NCI-H2196 treated with DMSO at 0.1 percent for 48 hours (cell line): ENCODE measurements around the gene ADGRG1.

Experiments
- DNase-seq: peaks from one replicate; lab custom pipeline; 2025; ENCODE audit not compliant: unreplicated experiment; lab: John Stamatoyannopoulos, UW

Gene ADGRG1

DNA sequence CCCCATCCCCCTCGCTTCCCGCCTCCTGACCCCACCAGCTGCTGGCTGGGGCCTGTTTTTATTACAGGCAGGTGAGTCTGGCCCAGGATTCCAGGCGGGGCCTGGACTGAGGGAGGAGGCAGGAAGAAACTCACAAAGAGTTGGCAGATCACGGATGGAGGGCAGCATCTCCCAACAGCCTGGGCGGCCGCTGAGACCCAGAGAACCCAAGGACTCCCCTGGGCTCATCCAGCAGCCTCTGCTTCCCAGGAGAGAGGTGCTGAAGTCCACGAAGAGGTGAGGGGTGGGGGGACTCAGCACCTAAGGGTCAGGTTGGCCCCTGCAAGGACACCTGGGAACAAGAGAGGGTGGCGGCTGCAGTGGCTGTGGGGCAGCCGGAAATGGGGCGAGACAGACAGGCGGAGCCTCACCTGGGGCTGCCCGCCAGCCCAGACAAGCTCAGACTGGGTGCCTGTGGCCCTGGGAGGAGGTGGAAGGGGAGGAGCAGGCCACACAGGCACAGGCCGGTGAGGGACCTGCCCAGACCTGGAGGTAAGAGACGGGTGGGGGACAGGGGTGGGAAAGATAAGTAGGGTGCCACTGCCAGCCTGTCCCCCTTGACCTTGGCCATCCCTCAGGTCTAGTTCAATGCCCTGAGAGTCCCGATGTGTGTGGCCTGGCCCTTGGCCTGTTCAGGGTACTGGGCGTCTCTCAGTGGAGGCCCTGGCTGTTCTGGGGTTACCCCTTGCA, 8.7 kb upstream of the ADGRG1 start:
- peak; percentile 67 for DNase-seq

DNA sequence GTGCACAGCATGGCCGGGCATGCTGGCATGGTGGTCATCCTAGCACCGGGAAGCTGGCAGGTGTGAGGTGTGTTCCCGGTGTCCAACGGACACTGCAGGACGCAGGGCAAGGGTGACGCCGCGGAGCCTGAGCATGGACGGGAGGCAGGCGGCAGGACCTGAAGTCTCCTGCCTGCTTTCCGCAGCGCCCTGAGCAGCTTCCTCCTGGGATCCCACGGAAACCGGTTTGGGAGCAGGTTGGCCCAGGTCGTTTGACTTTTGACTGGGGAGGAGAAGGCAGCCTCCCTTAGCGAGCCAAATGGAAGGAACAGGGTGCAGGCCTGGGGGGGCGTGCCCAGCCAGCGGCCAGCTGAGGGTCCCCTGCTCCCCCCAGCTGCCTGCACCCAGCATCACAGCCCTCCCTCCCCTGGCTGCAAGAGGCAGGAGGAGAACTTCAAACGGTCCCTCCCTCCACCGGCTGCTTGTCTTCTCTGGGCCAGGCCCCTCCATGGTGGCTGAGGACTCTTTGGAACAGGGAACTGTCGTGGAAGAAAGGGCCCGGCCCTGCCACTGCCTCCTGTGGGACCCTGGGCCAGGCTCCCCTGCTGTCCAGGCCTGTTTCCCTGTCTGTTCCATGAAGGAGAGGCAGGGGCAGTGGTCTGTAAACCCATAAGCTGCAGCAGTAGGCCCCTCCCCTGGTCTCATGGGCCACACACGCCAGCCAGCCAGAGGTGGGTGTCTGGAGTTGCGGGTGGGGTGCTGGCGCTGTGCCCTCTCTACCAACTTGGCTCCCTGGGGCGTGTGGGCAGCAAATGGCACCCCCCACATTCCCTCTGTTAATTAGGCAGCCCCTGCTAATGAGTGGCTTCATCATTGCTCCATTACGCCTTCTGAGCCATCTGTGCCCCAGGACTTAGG, 7.8 kb upstream of the ADGRG1 start:
- DNase-seq: no peak

DNA sequence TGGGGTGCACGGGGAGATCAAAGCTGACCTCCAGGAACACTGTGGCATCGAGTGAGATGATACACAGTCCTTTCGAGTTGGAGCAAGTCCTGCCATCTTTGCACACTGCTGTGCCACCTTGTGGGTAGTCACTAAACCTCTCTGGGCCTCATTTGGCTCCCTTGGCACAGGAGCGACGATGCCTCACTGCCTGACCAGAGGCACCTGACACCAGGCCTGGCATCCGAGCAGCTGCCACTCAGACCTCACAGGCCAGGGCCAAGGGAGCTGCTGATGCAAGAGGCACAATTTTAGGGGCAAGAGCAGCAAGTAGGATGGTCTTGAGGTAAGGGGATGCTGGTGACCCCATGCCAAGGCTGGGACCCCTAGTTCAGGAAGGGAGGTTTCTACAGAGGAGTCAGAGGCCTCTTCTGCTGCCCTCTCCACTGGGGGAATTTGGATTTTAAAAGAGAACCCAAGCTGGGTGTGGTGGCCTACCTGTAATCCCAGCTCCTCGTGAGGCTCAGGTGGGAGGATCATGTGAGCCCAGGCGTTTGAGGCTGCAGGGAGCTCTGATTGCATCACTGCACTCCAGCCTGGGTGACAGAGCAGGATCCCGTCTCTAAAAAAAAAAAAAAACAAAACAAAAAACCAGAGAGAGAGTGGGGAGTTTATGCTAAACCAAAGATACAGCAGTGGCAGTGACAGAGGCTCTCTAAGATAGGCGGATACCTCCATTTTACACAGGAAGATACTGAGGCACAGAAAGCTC, 6.7 kb upstream of the ADGRG1 start:
- no peak for DNase-seq

DNA sequence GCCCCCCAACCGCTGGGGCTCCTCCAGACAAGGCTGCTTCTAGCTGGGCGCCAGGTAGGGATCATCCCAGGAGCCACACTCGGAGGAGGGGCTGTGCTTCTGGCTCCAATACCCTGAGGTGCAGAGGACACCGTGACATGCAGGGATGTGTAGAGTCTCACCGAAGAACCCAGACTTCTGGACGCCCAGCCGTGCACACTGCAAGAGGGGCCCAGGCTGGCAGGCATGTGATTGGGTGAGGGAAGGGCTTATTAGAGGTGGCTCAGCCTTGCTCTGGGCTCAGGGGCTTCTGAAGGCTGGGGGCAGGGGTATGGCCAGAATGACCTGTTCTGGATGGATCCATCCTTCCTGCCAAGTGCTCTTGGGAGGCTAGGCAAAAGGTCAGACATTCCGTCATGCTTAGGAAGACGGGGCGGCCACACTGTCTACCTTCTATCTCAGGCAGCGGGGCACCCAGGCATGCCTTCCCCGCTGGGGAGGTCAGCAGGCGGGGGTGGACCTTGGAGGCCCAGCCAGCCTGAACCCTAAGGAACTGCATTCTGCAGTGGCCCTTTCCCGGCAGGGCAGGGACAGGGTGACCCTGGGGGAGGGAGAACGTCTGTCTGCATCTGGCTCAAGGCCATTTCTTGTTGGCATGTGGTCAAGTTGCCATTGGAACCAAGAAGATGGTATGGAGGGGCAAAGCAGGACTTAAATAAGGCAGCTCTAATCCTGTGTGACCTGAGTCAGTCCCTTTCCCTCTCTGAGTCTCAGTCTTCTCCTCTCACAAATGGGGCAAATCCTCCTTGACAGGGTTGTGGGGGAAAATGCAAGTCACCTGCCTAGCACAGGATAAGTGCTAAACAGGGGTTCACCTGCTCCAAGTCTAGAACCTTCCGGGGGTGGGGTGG, 5.8 kb upstream of the ADGRG1 start:
- no peak for DNase-seq

DNA sequence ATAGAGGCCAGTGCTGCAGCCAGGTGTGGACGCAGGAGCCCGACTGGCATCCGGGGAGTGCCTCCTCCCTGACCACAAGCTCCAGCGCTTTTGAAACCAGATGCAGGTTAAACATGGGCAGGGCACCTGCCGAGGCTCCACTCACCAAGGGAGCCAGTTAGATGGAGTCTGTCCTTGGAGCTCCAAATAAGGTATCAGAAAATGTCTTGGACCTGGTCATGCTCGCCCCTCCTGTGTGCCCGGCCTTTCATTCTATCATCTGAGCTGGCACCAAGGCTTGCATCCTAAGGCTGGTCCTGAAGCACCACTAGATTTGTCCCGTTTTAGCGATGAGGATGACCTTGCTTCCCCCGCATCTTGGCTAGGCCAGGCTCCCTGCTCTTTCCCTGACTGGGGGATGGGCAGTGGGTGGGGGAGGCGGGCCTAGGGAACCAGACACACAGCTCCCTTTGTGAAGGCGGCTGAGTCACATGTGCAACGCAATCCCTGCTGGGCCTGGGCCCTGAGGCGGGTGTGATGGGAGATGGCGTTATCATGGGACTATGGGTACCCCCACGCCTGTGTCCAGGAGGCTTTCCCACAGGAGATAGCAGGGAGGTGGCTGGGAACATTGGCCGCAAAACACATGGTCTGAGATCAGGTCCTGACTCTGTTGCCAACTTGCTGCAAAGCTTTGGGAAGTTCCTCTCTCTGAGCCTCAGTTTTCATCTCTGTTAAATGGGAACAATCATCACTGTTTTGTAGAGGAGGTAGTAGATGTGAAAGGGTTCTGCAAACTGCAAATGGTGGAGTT, 5.0 kb upstream of the ADGRG1 start:
- DNase-seq: peak; percentile 78

DNA sequence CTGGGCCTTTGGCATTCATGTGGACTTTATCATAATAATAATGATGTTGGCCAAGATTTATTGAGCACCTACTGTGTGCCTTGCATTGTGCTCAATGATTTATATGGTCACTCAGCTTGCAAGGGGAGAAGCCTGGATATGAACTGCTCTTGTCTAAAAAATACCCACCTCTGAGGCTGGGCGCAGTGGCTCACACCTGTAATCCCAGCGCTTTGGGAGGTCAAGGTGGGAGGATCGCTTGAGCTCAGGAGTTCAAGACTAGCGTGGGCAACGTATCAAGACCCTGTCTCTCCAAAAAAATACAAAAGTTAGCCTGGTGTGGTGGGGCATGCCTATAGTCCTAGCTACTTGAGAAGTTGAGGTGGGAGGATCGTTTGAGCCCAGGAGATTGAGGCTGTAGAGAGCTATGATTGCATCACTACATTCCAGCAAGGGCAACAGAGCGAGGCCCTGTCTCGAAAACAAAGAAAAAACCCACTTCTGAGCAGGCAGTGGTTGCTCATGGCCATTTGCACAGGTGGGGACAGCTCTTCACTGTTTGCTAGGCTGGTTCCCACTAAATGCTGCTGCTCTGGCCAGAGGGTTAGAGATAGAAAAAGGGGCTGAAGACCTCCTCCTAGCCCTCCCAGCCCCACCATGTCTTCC, 4.3 kb upstream of the ADGRG1 start:
- no peak for DNase-seq

DNA sequence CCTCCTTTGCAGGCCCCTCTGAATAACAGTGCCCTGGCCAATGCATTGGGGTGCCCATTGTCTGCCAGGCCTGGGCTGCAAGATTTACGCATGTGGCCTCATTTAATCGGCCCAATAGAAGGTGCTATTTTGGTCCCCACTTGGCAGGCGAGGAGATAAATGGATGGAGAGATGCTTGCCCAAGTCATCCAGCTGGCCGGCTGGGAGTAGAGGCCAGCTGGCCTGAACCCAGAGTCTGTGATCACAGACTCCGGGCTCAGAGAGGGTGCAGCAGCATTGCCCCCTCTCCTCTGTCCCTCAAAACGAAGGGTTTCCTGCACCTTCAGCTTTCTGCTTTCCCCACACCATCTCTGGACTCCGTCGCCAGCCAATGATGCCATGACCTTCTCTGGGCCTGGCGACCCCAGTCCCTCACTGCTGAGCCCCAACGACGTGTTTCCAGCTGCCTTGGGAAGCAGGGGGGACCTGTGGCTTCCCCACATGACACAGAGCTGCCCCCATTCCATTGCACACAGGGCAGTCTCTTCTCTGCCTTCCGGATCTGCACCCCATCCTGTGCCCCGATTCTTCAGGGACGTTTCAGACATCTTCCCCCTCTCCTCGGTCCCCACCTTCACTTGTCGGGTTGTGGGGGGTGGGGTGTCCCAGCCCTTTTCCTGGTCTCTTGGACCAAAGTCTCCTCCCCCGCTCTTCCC, 3.5 kb upstream of the ADGRG1 start:
- DNase-seq: no peak

DNA sequence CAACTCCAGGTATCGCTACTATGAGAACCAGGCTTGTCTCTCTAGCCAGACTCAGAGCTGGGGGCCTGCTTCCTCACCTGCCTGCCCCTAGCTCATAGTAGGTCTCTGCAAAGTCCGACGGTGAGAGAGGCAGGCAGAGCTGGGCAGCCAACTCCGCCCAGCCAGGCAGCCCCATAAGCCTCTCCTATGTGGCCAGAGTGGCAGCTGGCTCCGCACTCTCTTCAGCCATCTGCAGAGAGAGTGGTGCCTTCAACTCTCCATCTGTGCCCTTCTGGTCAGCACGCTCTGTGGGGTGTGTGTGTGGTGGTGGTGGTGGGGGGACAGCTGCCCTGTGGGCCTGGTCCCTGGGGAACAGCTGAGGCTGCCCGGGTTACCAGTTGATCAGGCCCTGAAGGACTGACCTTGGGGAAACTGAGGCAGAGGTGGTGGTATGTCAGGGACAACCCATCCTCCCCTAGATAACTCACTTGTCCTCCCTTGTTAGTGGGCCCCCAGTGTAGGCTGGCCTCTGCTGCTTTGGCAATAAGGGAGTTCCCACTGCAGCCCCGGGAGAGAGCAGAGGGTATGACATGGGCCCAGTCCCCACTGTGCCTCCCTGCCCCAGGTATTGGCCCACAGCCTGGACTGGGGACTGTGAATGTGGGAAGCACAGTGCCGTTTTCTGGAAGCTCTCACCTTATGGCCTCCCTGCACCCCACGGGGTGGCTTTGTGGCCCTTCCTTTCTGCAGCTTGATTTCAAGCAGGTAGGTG, 1.8 kb upstream of the ADGRG1 start:
- no peak for DNase-seq

DNA sequence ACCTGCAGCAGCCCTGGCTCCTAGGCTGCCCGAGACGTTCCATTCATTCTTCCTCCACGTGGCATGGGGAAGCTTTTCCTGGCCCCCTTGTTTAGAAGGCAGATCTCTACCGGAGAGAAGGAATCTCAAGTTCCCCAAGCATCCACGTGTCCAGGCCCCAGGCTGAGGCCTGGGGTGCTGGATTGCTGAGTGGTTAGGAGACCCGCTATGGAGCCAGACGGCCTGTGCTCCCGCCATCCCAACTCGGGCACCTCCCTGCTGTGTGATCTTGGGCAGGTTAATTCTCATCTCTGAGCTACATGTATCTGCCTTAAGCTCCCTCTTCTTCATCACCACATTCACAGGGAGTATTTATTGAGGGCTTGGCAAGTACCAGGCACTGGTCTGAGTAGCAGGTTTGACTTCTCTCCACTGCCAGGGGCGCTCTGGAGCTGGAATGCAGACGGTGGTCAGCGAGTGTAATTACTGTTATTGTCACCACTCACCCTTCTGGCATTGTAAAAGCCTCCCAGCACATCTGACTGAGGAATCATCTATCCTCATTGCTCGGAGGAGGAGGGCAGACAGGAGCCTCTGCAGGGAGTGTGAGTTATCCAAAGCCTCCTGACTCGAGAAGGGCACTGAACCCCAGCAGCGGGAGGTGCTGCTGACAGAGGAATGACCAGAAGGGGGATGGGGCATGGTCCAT, 1.1 kb upstream of the ADGRG1 start:
- DNase-seq: no peak

DNA sequence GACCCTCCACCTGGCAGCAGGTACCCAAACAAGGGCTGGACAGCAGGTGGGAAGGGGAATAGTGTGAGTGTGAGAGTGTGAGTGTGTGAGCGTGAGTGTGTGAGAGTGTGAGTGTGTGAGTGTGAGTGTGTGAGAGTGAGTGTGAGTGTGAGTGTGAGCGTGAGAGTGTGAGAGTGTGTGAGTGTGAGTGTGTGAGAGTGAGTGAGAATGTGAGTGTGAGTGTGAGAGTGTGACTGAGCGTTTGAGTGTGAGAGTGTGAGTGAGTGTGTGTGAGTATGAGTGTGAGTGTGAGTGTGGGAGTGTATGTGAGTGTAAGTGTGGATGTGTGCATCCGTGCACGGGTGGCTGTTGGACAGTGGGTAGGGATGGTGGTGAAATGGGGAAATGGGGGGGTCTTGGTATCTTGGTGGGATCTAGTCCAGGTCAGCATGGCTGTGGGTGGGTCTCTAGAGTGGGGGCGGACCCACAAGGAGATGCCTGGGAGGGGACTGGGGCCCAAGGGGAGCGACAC, 408 bp downstream of the ADGRG1 start:
- DNase-seq: no peak

DNA sequence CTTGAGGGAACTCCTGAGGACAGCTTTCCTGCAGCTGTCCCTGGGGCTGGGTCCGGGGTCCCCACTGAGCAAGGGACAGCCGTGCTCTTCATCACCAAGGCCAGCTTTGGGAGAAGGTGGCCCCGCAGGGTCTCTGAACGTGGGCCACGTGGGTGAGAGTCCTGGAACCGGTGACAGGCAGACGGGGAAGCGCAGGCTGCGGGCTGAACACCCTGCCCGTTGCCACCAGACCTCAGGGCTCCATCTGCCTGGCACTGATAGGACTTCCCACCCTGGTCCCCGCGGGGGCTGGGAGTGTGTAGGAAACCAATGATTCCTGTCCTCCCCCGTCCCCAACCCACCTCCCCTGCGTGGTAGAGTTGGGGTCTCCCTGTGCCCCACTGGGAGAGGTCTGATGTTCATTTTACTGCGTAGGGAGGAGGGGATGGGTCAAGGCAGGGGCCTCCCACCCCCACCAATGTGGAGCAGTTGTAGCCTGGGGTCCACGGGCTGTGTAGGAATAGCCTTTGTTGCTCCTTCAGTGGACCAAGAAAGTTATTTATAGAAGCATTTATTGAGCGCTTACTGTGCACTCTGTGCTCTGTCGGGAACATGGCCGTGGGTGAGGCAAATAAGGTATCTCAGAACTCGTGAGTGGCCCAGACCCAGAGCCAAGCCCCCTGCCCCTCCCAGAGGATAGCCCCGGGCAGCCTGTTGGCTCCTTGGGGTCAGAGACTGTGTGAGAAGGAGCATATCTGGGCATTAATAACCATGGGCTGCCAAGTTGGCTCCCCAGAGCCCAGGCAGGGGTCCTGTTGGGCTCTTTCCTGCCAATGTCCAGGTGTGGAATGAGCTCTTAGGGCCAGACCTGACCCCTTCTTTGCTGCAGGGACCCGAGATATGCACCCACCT, 1.3 kb downstream of the ADGRG1 start:
- no peak for DNase-seq

DNA sequence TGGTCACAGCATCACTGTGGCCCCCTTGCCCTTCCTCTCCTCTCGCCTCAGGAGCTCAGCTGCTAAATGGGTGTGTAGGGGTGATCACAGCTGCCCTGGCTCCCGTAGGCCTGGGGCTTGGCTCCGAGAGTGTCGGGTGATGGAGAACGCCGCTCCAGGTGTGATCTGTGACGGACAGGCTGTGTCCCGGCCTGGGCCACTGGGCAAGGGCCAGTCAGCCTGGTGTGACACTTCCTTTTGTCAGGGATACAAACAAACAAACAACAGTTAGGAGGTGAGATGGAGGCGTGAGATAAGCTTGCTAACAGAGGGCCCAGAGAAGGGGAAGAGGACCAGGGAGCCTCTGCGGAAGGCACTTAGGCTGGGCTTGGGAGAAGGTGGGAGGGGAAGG, 2.0 kb downstream of the ADGRG1 start:
- DNase-seq: no peak

DNA sequence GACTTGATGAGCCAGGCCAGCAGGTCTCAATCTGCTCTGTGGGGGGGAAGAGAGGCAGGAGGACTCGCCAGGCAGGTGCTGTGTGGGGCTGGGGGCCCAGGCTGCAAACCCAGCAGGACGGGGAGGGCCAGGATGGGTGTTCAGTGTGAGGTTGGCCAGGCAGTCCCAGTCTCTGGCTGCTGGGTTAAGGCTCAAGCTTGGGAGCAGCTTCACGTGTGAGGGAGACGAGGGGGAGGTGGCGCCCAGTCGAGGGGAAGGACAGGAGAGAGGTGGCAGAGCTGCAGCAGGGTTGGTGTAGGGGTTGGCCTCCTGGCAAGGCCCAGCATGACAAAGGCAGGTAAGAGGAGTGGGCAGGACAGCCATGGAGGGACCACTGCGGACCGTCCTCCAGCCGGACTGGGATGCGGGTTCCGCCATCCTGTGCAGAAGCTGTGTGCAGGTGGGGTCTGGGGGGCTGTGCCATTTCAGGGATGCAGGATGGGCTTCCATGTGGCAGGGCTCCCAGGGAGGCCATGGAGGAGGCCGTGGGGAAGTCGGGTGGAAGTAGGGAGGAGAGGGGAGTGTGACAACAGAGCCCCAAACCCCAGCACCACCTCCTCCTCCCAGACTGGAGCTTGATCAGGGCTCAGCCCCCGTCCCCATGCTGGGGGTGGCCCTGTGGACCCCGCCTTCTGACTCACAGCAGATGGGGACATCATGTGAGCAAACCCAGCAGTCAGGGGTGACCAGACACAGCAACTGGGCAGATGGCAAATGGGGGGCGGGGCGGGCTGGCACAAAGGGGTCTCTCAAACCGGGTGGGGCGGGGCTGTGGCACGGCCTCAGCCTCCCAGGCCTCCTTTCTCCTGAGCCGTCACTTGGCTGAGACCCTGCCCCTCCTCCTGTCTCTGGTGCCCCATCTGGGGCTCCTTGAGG, 2.8 kb downstream of the ADGRG1 start:
- DNase-seq: no peak

DNA sequence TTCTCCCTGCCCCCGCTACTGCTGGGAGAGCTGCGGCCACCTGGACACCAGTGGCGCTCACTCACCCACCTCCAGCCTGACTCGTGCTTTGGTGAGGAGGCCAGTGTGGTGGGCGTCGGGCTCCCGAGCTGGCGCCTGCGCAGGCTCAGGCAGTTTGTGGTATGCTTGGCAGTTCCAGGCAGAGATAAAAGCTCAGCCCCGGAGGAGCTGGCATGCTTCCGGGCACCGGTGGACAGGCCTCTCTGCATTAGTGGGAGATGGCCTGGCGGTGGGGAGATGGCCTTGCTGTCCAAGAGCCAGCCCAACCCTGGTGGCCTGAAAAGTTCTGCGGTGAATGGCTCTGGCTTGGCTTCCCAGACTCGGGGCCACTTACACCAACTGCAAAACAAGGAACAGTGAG, 4.1 kb downstream of the ADGRG1 start:
- DNase-seq: no peak

DNA sequence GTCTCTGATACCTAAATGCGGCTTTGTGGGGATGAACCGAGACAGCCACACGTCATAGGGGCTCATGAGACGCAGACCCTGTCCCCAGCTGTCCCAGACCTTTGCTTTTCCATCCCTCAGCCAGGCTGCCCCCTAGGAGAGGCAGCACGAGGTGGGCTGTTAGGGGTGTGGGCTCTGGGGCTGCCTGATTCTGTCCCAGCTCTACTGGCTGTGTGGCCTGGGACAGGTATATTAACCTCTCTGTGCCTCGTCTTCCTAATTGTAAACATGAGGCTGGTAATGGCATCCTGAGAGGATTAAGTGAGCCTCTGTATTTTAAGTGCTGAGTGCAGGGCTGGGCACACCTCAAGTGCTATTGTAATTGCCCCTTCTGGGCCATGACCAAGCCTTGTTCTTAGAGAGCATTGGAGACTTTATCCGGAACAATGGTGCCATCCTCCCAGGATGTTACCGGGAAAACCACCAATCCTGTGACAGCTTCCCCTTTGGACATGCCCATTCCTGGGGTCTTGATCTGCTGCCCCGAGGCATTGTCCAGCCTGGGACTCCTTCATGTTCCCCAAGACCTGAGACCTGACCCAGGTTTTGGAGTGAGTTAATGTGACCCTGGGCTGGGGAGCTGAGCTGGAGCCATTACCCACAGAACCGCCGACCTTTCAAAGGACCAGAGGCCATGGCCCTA, 5.1 kb downstream of the ADGRG1 start:
- DNase-seq: no peak
